Common myeloid progenitor, CD34-positive (primary cell): Measurements from ENCODE around the gene FAM53A.
"Not testable (repeated sequence)": the region's sequence is repeated elsewhere in the genome, so short reads cannot be mapped to it uniquely, and the experiment has no call there.

ENCODE experiments used
- CTCF ChIA-PET: fragments of 350-600 bp; sonication (Branson Sonifier 250); formaldehyde crosslinking; loops from one replicate; lab custom pipeline; 2021; ENCODE audit warnings: antibody characterized with exemption; lab: Charles Lee
- POLR2A ChIA-PET: fragments of 350-600 bp; sonication (Branson Sonifier 250); formaldehyde crosslinking; loops from one replicate; lab custom pipeline; 2021; ENCODE audit warnings: antibody characterized with exemption; lab: Charles Lee
- DNase-seq, 3 donors: peaks; one replicate each; pipeline versions ENCODE4 v3.0.0 to v3.0.0-alpha.2; 2013
- H3K27ac ChIP-seq, 2 experiments: 1 replicate in 1 of 2; 2 replicates in 1 of 2; pipeline ENCODE4 v1.7.0; 2013; ENCODE audit warnings: inconsistent platforms in 2 of 2, low read length in 2 of 2, mild to moderate bottlenecking in 2 of 2, low read depth in 1 of 2, moderate library complexity in 1 of 2; ENCODE audit not compliant: severe bottlenecking in 2 of 2, insufficient read depth in 1 of 2, poor library complexity in 1 of 2
- H3K27me3 ChIP-seq, 5 experiments: replicated peaks in 2 of 5; 1 replicate in 3 of 5; 2 replicates in 2 of 5; pipeline versions ENCODE4 v1.6.1 to v1.7.0; 2013; ENCODE audit warnings: low read length in 4 of 5, mild to moderate bottlenecking in 2 of 5, moderate library complexity in 2 of 5, inconsistent platforms in 1 of 5; ENCODE audit not compliant: insufficient read depth in 5 of 5, control insufficient read depth in 4 of 5
- H3K36me3 ChIP-seq, 4 experiments: 1 replicate in 2 of 4; 2 replicates in 2 of 4; pipeline versions ENCODE4 v1.6.1 to v1.7.0; 2013; ENCODE audit warnings: low read length in 3 of 4, control low read depth in 1 of 4, mild to moderate bottlenecking in 1 of 4; ENCODE audit not compliant: control insufficient read depth in 4 of 4, insufficient read depth in 4 of 4
- H3K4me1 ChIP-seq, 4 experiments: 1 replicate in 3 of 4; 2 replicates in 1 of 4; pipeline versions ENCODE4 v1.6.1 to v1.7.1; 2013; ENCODE audit warnings: low read length in 3 of 4, mild to moderate bottlenecking in 3 of 4, control low read depth in 1 of 4, inconsistent platforms in 1 of 4, moderate library complexity in 1 of 4; ENCODE audit not compliant: control insufficient read depth in 4 of 4, insufficient read depth in 4 of 4; ENCODE audit errors: control extremely low read depth in 1 of 4
- H3K4me3 ChIP-seq, 7 experiments: 1 replicate in 4 of 7; 2 replicates in 3 of 7; pipeline versions ENCODE4 v1.5.1 to v1.7.0; 2013; ENCODE audit warnings: mild to moderate bottlenecking in 7 of 7, low read length in 6 of 7, moderate library complexity in 6 of 7, inconsistent platforms in 2 of 7, low read depth in 2 of 7, control low read depth in 1 of 7; ENCODE audit not compliant: insufficient read depth in 4 of 7, control insufficient read depth in 1 of 7; ENCODE audit errors: extremely low read depth in 1 of 7
- H3K9me3 ChIP-seq, 5 experiments: 1 replicate in 4 of 5; 2 replicates in 1 of 5; pipeline versions ENCODE4 v1.6.1 to v1.7.1; 2013; ENCODE audit warnings: low read length in 4 of 5, mild to moderate bottlenecking in 2 of 5, inconsistent platforms in 1 of 5, low read depth in 1 of 5, moderate library complexity in 1 of 5; ENCODE audit not compliant: control insufficient read depth in 4 of 5, insufficient read depth in 2 of 5; ENCODE audit errors: control extremely low read depth in 1 of 5
- WGBS: methylation state at CpG from one replicate; pipeline ENCODE4 v1.1.5; 2013; ENCODE audit not compliant: insufficient coverage; 5-methylcytosine and 5-hydroxymethylcytosine counted together

The FAM53A gene

DNA sequence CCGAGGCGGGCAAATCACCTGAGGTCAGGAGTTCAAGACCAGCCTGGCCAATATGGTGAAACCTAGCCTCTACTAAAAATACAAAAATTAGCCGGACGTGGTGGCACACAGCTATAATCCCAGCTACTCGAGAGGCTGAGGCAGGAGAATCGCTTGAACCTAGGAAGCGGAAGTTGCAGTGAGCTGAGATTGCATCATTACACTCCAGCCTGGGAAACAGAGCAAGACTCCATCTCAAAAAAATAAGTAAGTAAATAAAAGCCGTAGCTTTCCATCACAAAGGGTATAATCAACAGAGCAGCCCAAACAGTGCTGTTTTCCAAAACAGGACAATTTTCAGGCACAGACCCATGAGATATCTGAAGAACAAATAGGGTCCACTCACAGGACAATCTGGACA is 17.6 kb upstream of the FAM53A start:
- H3K4me1 ChIP-seq, DNase-seq: not testable (repeated sequence)
- POLR2A ChIA-PET, result interaction anchor here (1.2 kb wide), 1 partner anchor 21 kb away, joined by 4 read pairs; no protein-coding TSS in a partner anchor

DNA sequence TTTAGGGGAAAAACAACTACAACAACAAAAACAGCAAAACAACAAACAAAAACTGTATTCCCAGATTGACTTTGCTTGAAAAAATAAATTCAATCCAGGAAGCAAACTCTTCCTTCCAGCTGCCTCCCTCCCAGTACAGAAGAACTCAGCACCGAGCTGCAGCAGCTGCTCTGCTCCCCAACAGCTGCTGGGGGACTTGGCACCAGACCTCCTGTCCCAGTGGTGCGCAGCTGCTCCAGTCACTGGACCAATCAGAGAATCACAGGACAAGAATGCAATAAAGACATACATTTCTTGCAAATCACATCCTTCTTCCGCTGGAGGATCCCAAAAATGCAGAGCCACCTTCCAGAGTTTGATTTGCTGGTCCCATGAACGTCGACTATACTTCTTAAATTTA is 11.8 kb upstream of the FAM53A start:
- no peaks in the 10 kb centered on the region for H3K9me3 ChIP-seq
- no peak overlapping the region for H3K4me3 ChIP-seq
- H3K4me1 ChIP-seq, result no peaks in the 10 kb centered on the region
- DNase-seq, result no peak
- peaks cover 14 to 86% (median 58%) of the 10 kb centered on the region in 4 experiments for H3K36me3 ChIP-seq
- no peak overlapping the region for H3K27ac ChIP-seq
- CTCF ChIA-PET, result interaction anchor here (1.0 to 29.6 kb wide), 4 partner anchors 10 to 52 kb away, joined by 3 to 705 read pairs (median 46); partner anchors contain the start of genes SLBP, TACC3 and TMEM129
- WGBS, result 95% methylated on average over 2 of the region's 5 CpGs
- H3K27me3 ChIP-seq, result no peaks in the 10 kb centered on the region
- POLR2A ChIA-PET, result no interaction called here

More for the DNA sequence above, 17.6 kb upstream of the FAM53A start:
- H3K36me3 ChIP-seq, result peaks cover 13 to 83% (median 64%) of the 10 kb centered on the region in 4 experiments
- not testable (repeated sequence) for H3K27me3 ChIP-seq, H3K9me3 ChIP-seq, H3K27ac ChIP-seq, H3K4me3 ChIP-seq
- WGBS, result 100% methylated on average over 6 of the region's 8 CpGs
- CTCF ChIA-PET, result interaction anchor here (6.4 to 29.6 kb wide), 2 partner anchors 9 to 24 kb away, joined by 67 to 705 read pairs; partner anchors contain the start of genes TACC3 and TMEM129

DNA sequence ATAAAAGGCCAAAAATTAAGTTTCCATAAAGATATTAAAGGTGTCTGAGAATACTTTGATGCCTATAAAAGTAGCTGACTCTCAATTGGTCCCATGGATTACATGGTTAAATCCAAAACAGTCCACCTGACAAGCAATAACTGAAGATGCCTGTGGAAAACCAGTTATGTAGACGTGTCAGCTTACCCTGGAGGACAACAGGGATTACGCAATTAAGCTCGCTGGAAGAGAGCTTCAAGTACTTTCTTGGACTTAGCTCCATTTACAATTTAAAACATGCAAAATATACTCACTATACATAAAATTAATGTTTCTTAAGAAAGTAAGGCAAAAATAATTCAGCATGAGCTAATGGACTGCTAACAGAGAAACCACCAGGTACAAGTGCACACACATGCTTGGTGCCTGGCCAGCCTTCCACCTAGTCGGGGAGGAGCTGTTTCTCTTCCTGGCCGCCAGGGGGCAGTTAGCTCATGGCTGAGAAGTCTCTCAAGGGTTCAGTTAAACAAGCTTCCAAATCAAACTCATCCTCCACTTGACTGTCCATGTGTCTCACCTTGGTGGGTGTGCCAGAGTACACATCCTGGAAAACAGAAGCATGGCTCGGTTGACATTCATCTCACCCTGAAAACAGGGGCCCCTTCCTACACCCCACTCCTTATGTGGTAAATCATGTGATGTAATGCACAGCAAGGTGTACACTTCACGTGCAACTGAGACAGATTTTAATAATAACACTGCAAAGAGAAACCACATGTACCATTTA is 9.2 kb upstream of the FAM53A start:
- POLR2A ChIA-PET, result interaction anchor here (0.6 to 3.1 kb wide), 6 partner anchors 19 to 37 kb away, joined by 3 to 19 read pairs (median 6); partner anchors contain the start of genes SLBP, TACC3 and TMEM129
- no peak overlapping the region for H3K4me3 ChIP-seq
- H3K27ac ChIP-seq, result no peak overlapping the region
- H3K4me1 ChIP-seq, result no peaks in the 10 kb centered on the region
- WGBS, result 28% methylated on average over 4 of the region's 7 CpGs
- H3K9me3 ChIP-seq, result no peaks in the 10 kb centered on the region
- CTCF ChIA-PET, result interaction anchor here (0.6 to 29.6 kb wide), 25 partner anchors 11 to 346 kb away, joined by 3 to 705 read pairs (median 4); partner anchors contain the start of genes FAM53A, SLBP, TACC3 and TMEM129
- no peaks in the 10 kb centered on the region for H3K27me3 ChIP-seq
- peaks cover 11 to 72% (median 47%) of the 10 kb centered on the region in 4 experiments for H3K36me3 ChIP-seq
- DNase-seq, result peak; percentile 80 to 91 (median 91)

DNA sequence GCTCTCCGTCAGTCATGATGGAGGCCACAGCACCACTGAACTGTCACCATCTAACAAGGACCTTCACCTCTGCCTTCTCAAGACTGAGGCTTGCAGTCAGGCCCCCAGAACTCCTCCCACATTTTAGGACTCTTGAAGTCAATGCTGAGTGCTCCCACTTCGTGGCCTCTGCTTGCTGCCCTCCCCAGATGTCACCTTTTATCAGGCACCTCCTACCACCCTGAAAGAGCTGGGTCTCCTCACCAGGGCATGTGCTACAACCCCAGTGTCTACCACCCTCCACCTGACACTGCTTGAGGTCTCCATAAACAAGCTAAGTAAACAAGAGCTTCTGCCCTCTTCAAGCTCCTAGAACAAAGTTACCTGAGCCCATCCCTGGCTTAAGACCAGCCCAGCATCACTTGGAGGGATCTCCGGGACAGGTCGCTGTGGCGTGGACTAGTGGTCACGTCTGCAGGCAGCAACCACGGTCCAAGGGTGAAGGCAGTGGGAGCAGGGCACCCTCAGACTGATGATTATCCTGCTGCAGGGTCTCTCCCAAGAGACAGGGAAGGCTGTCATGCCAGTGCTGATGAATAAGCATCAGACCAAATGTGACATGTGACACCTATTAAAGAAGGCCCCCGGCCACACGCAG is 7.7 kb upstream of the FAM53A start:
- peaks cover 11 to 63% (median 39%) of the 10 kb centered on the region in 4 experiments for H3K36me3 ChIP-seq
- DNase-seq, result no peak
- POLR2A ChIA-PET, result interaction anchor here (0.7 to 3.1 kb wide), 4 partner anchors 20 to 34 kb away, joined by 3 to 19 read pairs (median 4); partner anchors contain the start of gene SLBP
- H3K4me1 ChIP-seq, result no peaks in the 10 kb centered on the region
- WGBS, result 100% methylated on average over 9 of the region's 9 CpGs
- H3K4me3 ChIP-seq, result no peak overlapping the region
- CTCF ChIA-PET, result interaction anchor here (1.0 to 29.6 kb wide), 13 partner anchors 12 to 219 kb away, joined by 3 to 705 read pairs (median 5); partner anchors contain the start of genes SLBP, TACC3 and TMEM129
- H3K27me3 ChIP-seq, result no peaks in the 10 kb centered on the region
- H3K27ac ChIP-seq, result no peak overlapping the region
- H3K9me3 ChIP-seq, result no peaks in the 10 kb centered on the region

DNA sequence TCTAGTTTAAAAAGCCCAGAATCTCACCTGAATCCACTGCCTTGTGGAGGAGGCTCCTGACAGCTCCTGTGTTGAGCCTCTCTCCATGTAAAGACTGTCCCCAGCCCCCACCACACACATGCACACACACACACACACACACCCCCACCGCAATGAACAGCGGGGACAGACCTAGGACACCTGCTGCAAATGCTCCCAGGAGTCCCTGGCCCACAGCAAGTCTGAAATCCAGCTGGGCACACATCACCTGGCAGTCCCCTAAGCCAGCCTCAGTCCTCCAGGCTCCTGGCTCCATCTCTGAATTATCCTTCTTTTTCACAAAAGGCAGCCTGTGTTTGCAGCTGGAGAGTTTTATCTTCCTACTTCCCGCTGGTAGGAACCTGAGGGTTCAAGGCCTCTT is 6.6 kb upstream of the FAM53A start:
- 100% methylated on average over 1 of the region's 3 CpGs for WGBS
- Histone ChIP-seq H3K36me3 (peaks cover 9 to 52% (median 30%) of the 10 kb centered on the region in 4 experiments), H3K27ac (no peak overlapping the region), H3K9me3 (no peaks in the 10 kb centered on the region), H3K4me1 (no peaks in the 10 kb centered on the region), H3K4me3 (no peak overlapping the region), H3K27me3 (no peaks in the 10 kb centered on the region)
- CTCF ChIA-PET, result interaction anchor here (1.5 to 29.6 kb wide), 4 partner anchors 14 to 35 kb away, joined by 4 to 705 read pairs (median 78); partner anchors contain the start of genes SLBP, TACC3 and TMEM129
- DNase-seq, result no peak
- POLR2A ChIA-PET, result interaction anchor here (1.3 to 1.4 kb wide), 2 partner anchors 22 to 33 kb away, joined by 3 to 6 read pairs; partner anchors contain the start of gene SLBP

DNA sequence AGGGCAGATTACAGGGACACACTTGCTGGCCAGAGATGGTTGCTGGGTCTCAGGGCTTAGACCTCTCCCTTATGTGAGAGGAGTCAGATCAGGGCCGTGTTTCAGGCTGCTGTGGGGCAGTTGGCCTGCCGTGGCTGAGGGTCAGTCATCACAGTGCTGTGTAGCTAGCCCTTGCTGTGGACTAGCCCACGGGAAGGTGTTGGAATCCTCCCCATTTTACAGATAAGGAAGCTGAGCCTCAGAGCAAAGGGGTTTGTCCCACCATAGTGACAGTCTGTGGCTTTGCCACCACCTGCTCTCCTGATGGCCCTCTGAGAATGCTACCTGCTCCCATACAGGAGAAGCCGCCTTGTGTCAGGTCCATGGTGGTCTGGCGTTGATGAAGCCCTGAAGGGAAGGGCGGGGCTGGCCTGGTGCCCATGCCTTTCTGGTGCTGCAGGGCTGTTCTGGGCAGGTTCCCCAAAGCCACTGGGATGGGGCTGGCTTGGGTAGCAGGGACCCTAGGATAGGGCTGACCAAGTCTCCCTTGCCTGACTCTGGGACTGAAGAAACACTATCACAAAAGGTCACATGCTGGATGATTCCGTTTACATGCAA is 2.4 kb upstream of the FAM53A start:
- POLR2A ChIA-PET, result no interaction called here

More for the DNA sequence above, 2.4 kb upstream of the FAM53A start:
- no peak overlapping the region for H3K27ac ChIP-seq
- CTCF ChIA-PET, result no interaction called here
- H3K4me3 ChIP-seq, result no peak overlapping the region
- peaks cover 8 to 19% (median 18%) of the 10 kb centered on the region in 4 experiments for H3K4me1 ChIP-seq
- 88% methylated on average over 7 of the region's 7 CpGs for WGBS
- no peak for DNase-seq
- no peaks in the 10 kb centered on the region for H3K27me3 ChIP-seq
- no peaks in the 10 kb centered on the region for H3K9me3 ChIP-seq
- peaks cover 2 to 15% (median 8%) of the 10 kb centered on the region in 4 experiments for H3K36me3 ChIP-seq
